SHP77 (cell line): Measurements from ENCODE around the gene KLHL9.

Experiments
- DNase-seq, 2 experiments: peaks; one replicate each; lab custom pipeline; 2025; lab: John Stamatoyannopoulos, UW

Gene KLHL9

DNA sequence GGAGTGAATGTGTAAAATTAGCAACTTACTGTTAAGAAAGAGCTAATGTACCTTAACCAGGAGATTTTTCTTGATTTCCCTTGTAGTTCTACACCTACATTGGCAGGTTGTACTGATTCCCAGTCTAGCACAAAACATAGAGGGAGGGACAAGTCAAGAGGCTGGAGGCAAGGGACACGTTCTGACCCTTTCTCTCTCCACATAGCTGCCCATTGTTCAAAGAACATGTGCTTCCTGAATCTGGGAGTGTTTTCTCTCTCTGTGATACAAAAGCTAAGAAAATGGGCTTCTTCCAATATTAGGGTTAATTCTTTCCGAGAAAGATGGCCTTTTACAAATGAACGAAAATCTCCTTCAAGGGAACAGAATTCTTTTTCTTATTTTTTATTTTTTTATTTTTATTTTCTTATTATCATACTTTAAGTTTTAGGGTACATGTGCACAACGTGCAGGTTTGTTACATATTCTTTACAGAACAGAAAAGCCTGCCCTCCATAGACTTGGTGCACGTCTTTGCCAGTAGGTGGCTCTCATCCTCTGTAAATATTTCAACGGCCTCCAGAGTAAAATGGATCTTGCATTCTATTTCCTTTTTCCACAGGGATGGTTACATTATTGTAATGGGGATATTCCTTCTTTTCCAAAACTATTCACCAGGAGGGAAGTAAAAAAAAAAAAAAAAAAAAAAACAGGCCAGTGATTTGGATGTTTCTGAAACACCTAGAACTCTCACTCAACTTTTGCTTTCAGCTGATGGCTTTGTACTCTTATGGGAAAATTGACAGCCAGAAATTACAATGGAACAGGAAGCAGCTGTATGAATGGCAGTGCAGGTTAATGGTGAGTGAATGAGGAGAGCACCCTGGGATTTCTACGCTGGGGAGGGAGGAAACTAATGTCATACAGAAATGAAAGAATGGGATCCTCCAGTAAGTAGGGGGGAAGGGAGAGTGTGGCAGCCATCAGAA is 17.0 kb downstream of the KLHL9 start:
- peak in 1 of 2 experiments; percentile 25 for DNase-seq

DNA sequence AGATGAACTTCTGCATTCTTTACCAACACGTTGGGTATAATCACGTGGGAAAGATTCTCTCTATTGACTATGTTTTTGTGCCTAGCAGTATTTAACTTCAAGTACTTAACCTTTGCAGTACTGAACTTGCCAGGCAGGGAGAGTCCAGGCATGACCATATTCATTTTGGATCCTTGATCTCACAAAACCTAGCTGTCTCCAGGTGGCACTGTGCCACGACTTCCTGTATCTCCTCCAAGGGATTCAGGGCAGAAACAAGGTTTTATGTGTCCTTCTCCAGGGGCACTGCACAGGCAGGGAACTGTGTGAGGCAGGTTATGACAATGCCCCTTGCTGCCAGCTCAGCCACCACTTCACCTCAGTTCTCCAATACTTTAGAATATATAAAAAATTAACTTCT is 18.3 kb downstream of the KLHL9 start:
- no peak for DNase-seq

DNA sequence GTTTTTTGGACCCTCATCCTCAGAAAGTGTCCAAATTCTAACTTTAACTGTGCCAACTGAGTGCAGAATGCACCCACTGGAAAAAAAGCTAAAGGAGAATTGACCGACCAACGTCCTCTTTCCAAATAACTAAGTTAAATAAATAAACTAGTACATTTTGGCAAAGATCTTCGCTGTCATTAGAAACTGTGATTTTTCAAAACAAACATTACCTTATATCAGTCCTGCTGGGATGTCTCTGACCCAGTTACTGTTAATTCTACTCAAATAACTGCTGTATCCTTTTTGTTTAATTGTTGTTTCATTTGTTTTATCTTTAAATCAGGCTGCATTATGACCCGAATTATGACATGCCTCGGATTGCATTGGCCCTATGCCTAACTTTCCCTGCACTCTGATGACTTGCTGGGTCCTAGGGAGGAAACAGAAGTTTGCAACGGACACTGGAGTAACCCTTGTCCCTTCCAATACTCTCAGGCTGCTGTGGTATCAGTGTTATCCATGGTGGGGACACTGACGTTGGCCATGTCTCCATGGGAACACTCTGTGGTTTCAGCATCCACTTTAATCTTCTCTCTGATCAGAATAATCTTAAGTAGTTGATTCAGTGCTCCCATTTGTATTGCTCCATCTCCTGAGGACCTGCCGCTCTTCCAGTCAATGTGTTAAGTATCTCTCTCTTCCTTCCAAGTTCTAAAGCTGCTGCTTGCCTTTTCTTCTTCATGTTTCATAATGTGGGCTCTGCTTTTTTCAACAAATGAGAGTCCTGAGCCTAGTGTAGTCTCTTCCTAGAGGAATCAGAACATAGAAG is 19.0 kb downstream of the KLHL9 start:
- no peak for DNase-seq

DNA sequence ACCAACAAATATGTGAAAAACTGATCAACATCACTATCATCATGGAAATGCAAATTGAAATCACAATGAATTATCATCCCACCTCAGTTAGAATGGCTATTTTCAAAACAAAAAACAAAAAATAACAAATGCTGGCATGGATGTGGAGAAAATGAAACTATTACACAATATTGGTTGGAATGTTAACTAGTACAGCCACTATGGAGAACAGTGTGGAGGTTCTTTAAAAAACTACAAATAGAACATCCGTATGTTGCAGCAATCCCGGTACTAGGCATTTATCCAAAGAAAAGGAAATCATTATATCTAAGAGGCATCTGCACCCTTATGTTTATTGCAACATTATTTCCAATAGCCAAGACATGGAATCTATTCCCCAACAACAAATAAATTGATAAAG is 21.1 kb downstream of the KLHL9 start:
- DNase-seq, result no peak

DNA sequence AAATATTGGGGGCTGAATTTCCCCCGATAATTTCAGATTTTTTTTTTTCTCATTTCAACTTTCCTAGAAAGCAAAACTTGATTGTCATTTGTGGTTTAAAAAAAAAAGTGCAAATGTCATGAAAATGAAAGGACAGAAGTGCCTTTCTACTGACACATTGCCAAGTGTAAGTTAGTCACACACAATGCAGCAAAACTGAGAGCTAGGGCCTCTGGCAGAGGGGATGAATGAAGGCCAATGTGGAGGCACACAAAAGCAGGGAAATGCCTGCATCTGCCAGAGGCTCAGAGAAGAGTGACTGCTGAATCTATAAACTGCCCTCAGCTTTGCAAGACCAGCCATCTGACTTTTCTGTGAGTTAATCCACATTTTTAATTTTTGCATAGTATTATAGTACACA is 23.3 kb downstream of the KLHL9 start:
- no peak for DNase-seq

DNA sequence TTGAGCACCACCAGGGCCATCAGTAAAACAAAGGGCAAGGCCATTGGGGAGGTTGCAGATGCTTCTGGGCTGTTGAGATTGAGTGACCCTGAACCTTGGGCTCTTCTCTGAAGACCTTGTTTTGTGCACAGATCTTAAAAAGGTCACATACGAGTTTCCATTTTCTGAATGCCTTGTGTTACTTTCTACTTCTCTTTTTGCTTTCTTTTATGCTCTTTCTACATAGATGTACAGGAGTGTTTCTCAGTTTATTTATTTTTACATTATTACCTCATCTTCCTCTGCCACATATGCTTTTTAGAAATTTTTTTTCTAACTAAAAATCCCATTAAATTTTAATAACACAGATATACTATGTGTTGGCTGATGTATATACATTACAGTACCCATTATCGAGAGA is 30.0 kb downstream of the KLHL9 start, which contains the start of gene IFNA5:
Gene IFNA5 (minus strand): TSS at position 101 of the 400 bp plus-strand sequence. CDS start 57 bp downstream, at position 44.
- DNase-seq, result no peak

DNA sequence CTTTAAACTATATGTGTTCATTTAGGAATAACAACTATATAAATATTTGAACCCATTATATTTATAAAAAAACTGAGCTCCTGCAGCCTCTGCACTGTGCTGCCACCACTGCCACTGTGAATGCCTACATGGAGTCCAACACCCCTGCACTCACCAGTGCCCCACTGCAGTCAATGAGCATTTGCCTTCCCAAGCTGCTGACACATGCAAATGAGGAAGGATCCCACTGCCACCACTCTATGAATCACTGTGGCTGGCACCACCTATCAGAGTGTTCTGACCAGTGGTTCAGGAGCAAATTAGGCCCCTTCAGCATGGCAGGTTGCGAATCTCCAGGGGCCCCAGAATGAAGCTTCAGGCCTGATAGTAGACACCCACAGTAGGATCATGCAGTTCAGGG is 39.2 kb downstream of the KLHL9 start:
- no peak for DNase-seq

DNA sequence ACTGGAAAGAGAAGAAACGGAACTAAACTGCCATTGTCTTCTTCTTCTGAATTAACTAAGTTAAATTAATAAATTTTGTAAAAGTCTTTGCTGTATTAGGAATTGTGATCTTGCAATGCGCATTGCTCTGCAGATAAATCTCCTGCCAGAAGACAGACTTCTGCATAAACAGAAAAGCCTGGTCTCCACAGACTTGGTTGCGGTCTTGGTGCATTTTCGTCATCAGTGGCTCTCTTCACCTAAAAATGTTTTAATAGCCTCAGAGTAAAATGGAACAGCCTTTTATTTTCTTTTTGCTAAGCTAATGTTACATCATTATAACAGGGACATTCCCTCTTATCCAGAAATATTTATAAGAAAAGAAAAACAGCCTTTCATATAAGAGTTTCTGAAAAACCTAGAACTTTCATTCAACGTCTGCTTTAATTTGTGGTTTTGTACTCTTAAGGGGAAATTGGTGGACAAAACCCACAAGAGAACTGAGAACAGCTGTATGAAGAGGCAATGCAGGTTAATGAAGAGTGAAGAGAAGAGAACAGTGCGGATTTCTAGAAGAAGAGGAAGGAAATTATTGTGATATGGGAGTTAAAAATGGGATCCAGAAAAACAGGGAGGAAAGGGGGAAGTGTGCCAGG is 40.2 kb downstream of the KLHL9 start:
- no peak for DNase-seq

DNA sequence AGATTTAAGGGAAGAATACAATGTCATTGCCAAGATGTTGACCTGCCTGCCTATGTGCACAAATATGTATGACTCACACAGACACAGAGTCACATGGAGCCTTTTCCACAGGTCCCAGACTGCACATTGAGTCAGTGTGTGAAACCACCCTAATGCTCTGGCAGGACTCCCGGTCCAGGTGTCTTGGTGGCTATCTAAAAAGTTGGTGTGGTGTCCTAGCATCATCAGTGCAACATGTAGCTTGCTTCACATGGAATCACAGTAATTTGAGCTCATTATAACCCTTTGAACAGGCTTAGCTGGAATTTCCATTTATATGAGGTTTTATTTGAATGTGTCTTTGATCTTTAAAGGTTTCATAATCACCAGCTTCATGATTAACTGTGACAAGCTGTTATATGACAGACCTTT is 40.8 kb downstream of the KLHL9 start:
- DNase-seq, result no peak

DNA sequence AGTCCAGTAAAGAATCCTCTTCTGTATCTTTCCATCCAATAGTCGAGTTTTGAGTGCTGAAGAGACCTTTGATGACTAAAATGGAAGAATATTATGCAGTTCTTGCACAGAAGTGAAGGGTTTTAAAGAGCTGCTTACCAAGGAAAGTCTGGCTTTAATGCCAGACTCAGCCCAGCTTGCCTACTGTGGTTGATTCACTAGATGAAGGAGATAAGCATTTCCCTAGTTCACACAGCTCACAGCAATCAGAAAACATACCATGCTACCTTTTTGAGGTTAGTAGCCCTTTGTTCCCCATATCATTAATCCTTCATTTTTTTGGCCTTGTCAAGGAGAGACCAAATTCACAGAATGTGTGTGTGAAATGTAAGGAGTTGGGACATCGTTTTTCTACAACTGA is 45.4 kb downstream of the KLHL9 start:
- no peak for DNase-seq

DNA sequence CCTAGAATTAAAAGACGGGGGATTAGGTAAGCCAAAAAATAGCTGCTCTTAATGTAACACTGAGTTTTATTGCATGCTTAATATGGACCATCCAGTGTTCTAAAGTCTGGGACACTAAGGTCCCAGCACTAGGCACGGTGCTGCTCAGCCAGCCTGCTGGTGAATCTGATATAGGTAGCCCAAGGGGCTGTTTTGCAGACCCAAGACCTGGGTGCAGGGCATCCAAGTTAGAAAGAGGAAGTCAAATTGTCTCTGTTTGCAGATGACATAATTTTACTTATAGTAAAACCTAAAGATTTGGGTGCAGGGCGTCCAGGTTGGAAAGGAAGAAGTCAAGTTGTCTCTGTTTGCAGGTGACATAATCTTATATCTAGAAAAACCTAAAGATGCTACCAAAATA is 47.9 kb downstream of the KLHL9 start:
- no peak for DNase-seq

DNA sequence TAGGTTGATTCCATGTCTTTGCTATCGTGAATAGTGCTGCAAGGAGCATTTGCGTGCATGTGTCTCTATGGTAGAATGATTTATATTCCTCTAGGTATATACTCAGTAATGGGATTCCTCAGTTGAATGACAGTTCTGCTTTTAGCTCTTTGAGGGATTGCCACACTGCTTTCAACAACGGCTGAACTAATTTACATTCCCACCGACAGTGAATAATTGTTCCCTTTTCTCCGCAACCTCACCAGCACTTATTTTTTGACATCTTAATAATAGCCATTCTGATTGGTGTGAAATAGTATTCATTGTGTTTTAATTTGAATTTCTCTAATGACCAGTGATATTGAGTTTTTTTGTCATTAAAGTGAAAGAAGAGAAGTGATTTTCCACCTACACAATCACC is 48.5 kb downstream of the KLHL9 start:
- DNase-seq, result no peak

DNA sequence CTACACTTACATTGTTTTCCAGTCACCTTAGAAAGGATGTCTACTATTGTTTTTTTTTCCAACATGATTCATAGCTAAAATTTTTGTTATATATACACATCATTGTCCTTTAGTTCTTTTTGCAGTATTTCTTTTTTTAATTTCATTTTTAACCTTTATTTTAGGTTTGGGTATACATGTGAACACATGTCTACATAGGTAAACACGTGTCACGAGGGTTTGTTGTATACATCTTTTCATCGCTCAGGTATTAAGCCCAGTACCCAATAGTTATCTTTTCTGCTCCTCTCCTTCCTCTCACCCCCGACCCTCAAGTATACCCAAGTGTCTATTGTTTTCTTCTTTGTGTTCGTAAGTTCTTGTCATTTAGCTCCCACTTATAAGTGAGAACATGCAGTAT is 49.1 kb downstream of the KLHL9 start:
- DNase-seq, result no peak

DNA sequence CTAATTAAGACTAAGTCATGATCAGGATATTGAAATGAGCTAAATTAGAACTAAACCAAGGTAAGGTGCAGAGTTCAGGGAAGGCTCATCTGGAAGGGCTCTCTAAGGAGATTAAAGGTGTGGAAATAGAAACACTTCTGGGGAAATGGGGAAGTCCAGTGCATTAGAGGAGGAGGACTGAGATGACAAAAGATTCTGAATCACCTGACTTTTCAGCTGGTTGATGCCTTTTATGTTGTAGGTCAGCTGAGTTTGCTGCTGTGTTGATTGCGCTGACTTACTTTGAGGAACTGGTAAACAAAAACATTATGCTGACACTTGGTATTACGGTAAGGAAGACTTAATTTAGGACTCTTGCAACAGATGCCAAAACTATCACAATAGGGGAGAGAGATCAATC is 53.9 kb downstream of the KLHL9 start:
- no peak for DNase-seq
